ENCODE results near the gene SYNE3.
A peak's percentile ranks its signal among the peaks of the same experiment; 100 is the strongest.

SYNE3 gene, protein sequence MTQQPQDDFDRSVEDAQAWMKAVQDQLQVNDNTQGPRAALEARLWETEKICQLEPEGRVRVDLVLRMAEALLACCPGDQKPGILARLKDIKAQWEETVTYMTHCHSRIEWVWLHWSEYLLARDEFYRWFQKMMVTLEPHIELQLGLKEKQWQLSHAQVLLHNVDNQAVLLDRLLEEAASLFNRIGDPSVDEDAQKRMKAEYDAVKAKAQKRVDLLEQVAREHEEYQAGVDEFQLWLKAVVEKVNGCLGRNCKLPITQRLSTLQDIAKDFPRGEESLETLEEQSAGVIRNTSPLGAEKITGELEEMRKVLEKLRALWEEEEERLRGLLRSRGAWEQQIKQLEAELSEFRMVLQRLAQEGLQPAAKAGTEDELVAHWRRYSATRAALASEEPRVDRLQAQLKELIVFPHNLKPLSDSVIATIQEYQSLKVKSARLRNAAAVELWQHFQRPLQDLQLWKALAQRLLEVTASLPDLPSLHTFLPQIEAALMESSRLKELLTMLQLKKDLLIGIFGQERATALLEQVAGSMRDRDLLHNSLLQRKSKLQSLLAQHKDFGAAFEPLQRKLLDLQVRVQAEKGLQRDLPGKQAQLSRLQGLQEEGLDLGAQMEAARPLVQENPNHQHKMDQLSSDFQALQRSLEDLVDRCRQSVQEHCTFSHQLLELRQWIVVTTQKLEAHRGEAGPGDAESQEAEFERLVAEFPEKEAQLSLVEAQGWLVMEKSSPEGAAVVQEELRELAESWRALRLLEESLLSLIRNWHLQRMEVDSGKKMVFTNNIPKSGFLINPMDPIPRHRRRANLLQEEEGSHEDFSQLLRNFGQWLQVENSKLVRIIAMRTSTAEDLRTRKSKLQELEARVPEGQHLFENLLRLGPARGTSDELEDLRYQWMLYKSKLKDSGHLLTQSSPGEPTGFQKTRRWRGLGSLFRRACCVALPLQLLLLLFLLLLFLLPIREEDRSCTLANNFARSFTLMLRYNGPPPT

DNA sequence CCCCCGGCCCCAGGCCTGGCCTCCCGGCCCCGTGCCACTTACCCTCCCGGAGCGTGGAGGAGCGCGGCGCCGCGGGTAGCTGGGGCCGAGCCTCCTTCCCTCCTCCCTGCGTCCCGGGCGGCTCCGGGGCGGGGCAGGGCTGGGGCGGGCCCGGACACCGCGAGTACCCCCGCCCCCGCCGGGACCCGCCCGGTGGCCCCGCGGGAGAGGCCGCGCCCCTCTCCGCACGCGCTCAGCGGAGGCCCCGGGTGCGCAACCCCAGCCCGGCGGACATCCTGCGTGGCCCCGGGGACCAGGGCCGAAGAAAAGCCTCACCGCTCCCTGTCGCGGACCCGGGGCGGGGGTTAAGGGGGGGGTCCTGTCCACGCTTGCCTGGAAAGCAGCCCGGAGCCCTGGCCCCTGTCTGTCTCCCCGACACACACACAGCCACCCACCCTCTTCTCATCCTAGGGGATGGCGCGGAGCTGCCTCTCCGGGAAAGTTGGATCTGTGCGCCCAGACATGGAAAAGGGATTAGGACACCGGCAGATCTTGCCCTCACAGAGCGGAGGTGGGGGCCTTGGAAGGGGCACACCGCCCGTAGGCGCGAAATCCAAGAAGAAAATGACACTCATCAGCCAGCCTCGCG, at the start of gene SYNE3:
Gene SYNE3 (minus strand): TSS at position 97 of the 628 bp plus-strand sequence. CDS start 40,829 bp downstream, outside the sequence.
- no peak for DNase-seq

DNA sequence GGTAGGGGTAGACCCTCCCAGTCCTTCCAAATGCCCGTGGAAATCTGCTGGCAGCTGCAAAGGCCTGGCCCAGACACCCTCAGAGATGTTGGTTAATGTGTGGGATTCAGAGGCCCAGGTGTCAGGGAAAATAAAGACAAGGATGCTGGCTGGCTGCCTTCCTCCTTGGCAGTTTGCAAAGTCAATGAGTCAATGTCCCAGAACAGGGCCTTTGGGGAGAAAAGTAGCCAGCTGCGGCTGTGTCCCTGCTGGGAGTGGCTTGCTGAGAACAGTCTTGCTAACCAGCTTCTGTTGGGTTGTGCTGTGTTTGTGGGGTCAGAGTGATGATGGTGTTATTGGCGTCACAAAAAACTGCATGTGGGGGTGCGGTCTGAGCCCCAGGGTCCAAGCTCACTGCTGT, 47.6 kb upstream of the SYNE3 start:
- no peak for DNase-seq

DNA sequence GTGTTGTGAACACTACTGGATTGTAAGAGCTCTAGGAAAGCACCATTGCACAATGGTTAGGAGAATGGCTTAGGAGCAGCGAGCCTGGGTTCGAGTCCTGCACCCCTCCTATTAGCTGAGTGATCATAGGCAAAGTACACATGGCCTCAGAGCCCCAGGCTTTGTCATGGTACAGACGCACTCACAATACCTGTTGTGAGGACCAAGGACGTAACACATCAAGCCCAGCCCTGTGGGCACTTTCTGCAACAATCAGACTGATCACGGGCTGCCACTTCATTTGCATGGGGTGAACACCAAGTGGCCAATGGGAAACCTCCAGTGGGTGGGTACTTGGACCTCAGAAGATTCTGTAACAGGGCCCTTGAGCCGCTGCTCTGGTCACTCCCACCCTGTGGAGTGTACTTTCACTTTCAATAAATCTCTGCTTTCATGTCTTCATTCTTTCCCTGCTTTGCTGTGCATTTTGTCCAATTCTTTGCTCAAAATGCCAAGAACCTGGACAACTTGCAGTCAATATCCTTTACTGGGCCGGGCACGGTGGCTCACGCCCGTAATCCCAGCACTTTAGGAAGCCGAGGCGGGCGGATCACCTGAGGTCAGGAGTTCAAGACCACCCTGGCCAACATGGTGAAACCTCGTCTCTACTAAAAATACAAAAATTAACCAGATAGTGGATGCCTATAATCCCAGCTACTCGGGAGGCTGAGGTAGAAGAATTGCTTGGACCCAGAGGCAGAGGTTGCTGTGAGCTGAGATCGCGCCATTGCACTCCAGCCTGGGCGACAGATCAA, 46.6 kb upstream of the SYNE3 start:
- no peak for DNase-seq

DNA sequence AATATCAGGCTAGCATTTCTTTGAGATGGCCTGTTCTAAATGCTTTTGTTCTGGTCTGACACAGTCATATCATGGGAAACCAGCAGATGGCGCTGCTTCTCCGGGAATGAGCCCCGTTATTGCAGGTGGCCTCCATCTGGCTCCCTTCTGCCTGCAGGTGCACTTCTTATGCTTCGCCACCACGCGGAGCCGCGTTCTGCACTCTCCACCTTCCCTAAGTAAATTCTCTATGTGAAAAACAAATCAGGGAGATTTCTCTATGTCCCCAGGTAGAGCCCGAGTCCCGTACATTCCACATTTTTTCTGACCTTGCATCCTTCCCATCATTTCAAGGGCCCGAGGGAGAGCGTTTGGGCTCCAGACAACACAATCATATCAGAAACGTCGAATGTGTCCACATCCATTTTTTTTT, 44.6 kb upstream of the SYNE3 start:
- DNase-seq = peak; percentile 59

DNA sequence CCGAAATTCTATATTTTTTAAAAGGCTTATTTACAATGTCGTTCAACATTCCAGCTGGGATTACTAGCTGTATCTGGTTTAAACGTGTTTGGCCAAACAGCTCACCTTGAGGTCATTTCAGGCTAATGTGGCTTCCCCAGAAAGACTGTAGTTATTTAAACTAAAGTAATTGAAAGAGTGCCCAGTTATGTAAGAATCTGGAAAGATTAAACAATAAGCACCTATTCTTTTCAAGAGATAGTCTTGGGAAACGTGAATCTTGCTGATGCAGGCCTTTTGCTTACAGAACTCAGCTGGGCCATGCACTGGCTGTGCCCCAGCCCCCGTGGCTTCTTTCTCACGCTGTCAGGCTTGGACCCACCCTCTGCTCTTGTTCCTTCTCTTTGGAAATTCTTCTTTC, 42.8 kb upstream of the SYNE3 start:
- DNase-seq = no peak

DNA sequence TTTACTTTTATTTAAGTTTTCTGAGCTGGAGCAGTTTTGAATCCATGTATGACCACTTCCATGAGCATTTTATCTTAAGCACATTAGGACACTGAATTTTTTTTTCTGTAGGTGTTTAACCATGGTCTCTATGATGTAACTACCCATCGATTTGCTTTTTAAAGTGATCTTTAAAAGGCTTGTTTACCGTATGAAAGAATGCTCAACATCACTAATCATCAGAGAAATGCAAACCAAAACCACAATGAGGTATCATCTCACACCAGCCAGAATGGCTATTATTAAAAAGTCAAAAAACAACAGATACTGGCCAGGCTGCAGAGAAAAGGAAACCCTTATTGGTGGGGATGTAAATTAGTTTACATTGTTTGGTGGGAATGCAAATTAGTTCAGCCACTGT, 41.4 kb upstream of the SYNE3 start:
- no peak for DNase-seq

DNA sequence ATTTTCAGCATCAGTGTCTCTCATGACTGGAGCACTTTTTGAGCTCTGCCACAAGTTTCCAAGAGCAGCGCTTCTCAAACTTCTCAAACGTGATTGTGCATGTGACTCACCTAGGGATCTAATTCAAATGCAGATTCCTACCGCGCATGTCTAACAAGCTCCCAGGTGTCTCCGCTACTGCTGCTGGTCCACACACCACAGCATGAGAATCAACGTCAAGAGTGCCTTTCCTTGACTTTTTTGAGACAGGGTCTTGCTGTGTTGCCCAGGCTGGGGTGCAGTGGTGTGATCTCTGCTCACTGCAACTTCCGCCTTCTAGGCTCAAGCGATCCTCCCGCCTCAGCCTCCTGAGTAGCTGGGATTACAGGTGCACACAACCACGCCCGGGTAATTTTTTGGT, 40.8 kb upstream of the SYNE3 start:
- no peak for DNase-seq

DNA sequence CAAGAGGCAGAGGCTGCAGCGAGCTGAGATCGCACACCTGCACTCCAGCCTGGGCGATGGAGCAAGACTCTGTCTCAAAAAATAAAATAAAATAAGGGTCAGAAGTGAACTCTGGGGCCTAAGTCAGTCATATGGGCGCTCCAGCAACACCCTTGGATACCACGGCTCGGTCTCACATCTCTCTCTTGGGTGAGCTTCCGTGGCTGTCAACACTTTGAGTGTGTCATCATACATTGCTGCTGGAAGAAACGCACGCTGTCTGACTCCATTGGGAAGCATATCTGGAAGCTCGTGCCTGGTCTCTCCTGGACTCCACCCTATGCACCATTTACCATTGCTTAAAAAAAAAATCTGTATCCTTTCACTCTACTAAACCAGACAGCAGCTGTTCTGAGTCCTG, 38.6 kb upstream of the SYNE3 start:
- DNase-seq = no peak

DNA sequence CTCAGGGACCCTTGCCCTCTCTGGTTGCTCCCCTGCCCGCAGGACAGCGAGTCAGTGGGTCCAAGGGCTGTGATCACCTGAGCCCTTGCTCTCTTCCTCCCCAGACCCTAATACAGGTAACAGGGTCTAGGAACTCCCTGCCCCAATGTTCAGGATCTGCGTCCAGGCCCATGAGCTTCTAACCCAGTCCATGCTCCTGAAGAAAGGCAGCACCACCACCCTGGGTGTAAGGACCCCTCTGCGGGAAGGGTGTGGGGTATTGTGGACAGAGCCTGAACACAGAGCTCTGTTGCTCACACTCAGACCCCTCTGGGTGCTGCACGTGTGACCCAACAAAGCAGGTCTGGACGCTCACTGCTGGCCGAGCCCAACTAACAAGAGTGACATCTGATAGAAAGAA, 36.7 kb upstream of the SYNE3 start:
- DNase-seq = no peak

DNA sequence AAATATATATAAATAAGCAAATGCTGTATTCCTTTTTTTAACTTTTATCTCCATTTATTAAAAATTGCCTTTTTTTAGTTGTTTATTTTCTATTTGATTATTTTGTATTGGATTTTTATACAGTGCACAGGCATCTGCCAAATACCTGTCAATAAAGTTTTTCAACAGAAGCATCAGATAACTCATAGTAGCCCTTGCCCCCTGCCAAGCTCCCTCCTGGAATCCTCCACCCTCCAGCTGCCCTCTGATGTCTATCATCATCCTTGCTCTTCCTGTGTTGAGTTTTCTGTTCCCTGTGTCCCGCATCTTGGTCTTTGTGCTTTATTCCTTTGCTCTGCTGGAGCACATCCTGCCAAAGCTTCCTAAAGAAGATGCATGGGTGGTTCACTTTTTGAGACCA, 35.0 kb upstream of the SYNE3 start:
- DNase-seq = no peak

DNA sequence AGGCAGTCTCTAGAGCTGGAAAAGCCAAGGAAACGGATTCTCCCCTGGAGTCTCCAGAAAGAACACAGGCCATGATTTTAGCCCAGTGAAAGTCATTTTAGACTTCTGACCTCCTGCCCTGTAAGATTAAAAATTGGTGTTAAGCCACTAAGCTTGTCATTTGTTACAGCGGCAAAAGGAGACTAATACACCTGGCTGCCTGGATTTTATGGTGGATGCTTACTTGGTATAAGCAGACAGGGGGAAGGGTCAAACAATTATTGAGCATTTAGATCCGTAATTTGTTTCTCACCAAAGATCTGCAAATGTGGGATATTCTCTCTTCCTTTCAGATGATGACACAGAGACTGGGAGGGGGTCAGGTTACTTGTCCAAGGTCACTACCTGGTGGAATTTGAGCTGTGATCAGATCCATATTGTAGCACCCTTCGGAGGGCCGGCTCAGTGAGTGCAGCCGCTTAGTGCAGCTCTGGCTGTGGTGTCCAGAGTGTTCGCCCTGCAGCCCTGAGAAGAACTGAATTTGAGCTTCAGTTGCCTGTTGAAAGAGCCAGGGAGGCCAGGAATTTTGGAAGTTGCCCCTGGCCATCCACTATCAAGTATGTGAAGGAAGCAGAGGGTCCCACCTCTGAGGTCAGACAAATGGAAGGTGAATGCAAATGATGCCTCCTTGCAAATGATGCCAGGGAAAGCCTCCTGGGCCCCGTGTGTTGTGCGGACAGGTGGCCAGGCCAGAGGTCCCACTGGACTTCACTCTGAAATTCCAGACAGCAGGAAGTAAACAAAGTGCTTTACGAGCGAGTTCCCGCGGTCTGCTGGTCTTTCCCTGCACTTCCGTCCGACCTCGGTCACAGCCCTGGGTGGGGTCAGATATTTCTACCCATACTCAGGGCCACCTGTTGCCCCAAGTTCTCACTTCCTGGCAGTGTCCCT, 33.5 kb upstream of the SYNE3 start:
- no peak for DNase-seq

DNA sequence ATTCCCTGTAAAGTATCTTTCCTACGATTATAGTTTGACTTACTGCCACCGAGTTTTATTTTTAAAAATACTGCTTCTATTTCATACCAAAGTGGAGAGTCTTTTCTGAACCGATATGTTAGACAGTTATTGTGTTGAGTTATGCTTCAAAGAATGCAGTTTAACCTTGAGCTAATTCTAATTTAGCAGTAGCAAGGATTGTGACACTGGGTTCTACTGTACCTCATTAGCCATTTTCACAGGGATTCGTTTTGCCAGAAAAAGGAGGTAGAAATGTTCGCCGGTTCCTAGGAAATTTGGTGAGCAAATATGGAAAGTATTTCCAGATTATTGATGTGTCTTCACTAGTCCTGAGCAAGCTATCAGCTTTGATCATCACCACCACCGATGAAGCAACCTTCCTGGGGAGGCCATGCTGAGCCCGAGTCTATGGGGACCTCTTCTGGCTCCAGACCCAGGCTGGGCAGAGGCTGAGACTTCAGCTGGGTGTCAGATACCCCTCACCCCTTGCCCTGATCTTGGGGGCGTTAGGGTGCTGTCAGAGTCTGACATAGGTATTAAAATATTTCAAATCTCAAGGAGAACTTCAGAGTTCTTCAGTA, 32.0 kb upstream of the SYNE3 start:
- no peak for DNase-seq

DNA sequence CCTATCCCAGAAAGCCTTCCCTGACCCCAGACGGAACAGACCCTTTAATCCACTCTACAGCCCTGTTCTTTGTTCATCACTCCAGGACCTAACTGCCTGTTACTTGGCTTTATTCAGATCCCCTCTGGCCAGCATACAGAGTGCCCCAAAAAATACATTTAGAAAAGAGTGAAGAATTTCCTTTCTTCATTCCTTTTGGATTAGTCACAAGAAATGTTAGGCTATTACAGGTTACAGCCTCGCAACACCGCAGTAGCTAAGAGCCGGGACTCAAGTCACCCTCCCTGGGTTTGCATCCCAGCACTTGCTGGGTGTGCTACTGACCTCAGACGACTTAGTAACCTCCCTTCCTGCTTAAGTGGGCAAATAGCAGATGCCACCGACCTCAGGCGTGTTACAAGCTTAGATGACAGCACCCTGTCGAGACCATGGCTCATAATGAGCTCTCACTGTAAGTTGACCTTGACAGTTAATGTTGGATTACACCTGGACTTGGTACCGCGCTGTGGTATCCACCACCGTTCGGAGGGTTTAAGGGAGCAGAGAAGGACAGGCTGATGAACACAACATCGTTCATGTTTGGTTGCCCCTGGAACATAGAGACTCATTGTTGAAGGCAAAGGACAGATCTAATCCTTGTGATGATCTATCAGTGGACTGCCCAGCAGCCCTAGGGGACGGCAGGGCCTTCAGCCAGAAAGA, 31.3 kb upstream of the SYNE3 start:
- no peak for DNase-seq

DNA sequence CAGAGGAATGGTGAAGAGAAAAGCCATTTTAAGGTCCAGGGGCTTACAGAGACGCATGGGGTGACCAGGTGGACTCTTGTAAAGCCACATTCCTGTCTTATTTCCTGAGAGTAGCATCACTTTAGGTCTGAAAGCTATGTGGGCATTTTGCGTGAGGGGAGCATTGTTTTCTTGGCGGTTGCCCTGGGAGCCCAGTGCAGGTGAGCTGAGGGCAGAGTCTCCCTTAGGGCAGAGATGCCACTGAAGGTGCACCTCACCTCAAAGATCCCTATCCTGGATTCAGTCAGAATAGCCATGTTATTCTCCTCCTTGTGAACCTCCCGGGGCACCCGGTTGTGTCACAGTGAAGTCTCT, 30.8 kb upstream of the SYNE3 start:
- no peak for DNase-seq

DNA sequence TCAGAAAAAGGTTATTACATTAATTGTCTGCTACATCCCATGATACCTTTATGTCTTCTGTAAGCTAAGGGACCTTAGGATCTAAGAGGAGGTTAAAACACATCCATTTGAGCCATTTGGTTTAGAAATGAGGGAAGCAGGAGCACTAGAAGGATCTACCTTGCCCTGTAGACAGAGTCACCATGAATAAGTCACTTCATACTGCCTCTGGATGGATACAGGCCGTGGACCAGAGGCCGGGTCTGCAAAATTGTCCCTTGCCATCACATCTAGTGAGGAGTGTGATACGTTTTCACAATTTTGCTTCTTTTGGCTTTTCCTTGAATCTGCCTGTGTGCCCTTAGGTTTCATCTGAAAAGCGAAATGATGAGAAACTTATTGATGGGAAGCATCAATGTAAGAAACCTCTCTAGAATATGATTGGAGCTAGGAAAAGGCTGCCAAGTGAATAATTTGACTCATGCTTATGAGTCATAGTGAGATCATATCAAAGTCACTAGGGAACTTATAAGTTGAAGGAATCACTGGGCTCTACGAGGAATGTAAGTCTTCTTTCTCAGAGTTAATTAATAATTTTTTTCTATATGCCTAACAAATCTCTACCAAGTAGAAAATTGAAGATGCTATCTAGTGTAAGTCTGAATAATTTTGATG, 29.2 kb upstream of the SYNE3 start:
- DNase-seq = no peak

DNA sequence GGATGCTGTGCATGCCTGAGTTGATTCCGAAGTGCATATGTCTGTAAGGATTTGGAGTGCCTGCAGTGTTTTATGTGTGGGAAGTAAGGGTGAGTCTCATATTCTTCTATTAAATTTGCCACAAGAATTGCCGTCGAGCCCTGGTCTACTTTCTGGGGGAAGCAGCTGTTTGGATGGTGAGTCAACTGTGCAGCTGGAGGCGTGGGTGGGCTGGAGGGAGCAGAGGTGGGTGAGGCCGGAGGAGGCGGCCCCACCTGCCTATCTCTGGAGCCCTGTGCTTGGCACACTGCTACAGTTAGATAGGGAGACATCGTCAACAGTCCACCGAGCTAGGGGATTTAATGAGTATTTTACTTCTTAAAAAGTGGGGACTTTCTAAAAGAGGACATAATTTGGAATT, 28.1 kb upstream of the SYNE3 start:
- no peak for DNase-seq

DNA sequence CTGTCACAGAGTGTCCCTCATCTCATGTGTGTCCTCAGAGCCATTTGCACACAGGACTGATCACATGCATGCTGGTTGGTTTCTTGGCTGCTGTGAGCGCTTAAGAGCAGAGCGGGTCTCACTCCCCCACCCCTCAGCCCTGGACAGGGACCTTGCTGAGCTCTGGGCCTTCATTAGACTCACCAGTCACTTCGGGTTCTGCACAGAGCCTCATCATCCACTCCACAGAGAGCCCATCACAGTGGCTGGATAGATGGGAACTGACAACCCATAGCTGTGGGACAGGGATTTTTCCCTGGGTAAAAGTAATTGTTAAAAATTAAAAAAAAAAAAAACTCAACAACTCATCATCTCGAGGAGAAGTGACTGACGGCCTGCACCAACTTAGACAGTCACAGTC, 26.6 kb upstream of the SYNE3 start:
- DNase-seq = no peak

DNA sequence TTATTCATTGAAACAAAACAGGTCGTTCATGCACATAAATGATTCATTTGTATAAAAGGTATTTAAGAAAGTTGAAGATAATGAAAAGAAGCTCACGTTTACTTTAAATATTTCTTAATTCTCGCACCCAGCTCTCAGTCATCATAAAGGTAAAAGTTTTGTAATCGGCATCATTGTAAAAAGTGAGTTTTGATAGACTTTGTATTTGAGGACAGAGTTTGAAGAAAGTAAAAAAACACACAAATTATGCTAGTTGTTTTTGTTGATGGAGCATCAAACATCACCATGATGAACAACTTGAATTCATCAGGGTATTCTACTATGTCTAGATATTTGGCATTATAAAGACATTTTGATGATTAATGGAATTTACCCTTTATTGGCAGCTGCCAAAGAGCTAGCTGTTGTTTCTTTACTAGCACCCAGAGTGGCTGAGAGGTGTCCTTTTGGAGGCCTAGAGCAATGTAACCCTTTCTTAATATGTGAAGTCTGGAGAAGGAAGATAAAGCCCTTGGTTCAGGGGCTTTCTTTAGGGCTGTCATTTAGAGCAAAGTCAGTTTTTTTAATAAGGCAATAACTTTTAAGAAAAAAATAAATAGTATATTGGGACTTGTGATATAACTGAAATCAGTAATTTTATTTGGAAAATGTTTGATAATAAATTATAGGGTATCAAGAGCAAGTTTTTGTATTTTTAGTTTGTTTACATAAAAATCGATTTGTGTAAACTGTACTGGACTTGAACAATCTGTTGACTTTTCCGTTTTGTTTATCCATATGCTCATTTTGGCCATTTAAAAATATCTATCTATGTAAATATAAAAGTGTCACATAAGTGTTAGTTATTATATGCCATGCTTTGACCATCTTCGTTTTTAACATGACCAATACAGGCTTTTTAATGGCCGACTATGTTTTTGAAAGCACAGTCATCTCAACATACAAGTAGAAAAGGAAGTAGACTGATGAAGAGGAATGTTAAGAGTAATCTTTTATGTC, 25.8 kb upstream of the SYNE3 start:
- no peak for DNase-seq

DNA sequence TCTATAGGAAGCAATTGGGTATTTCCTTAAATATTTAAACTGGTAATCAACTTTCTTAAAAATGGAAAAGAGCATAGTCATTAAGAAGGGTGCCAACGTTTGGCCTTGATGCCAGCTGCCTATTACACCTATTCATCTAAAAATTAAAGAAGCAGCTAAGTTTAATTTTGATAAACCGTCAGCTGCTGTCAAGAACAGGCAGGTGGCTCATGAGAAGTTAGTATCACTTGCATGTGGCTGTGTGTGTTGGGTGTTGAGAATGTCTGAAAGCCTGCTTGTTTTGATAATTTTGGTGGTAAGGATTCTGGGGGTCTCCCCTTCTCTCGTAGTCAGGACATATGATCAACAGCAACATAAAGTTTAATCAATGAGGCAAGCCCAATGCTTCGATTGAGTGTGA, 24.9 kb upstream of the SYNE3 start:
- DNase-seq = no peak
